Body of pancreas (tissue), 4 donors: ENCODE results near the gene NVL.

Experiments used
- CTCF ChIP-seq, 7 experiments: fragments of 450-650 bp in 4 of 7; fragments of 200-600 bp in 3 of 7; sonication (generic) in 3 of 7; IDR thresholded peaks; one replicate each; pipeline ENCODE4 v1.5.1; 2016 to 2019; ENCODE audit warnings: antibody characterized with exemption in 7 of 7
- POLR2A ChIP-seq, 3 donors: fragments of 450-650 bp; IDR thresholded peaks; one replicate each; pipeline ENCODE4 v1.6.1; 2016; ENCODE audit warnings: antibody characterized with exemption in 3 of 3, mild to moderate bottlenecking in 2 of 3

DNA sequence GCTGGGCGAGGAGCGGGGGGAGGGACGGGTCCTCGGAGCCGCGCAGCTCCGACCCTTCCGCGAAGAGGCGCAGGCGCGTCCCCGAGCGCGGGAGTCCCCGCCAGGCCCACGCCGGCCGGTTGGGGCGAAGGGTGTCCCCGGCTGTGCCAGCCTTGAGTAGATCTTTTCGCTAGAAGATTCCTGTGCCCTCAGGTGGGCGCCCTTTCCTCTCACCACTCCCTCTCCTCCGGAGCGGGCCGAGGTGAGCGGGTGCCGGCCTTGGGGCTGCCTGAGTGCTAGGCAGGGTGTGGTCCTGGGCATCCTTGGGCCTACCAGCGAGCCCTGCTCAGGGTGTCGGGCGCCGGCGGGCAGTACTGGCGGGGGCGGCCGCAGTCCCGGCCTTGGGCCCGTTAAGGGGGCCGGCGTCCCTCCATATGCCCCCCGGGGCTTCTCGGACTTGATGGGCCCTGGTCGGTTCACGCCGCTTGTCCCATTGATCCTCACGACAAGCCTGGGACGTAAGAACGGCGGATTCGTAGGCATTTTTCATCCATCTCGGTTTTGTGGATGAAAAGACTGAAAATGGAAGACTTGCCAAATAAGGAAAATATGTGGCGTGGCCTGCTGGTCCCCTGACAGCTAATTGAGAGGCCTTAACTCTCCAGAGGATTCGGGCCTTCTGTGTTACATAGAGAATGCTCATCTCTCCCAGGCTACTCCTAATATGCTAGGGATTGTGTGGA is 146.2 kb downstream of the NVL start:
- TF ChIP-seq CTCF (IDR thresholded peaks at IDR 0.05): no peak
- no peak for TF ChIP-seq POLR2A (IDR thresholded peaks at IDR 0.05)
